ENCODE results near the gene TMEM201. TPM values are rescaled to one million over a fixed set of nuclear protein-coding genes. Genes with fewer than 3 reads are reported as not detected.

Gene TMEM201
- total RNA-seq, 1 experiment from 2014 or later = 49.0 TPM

DNA sequence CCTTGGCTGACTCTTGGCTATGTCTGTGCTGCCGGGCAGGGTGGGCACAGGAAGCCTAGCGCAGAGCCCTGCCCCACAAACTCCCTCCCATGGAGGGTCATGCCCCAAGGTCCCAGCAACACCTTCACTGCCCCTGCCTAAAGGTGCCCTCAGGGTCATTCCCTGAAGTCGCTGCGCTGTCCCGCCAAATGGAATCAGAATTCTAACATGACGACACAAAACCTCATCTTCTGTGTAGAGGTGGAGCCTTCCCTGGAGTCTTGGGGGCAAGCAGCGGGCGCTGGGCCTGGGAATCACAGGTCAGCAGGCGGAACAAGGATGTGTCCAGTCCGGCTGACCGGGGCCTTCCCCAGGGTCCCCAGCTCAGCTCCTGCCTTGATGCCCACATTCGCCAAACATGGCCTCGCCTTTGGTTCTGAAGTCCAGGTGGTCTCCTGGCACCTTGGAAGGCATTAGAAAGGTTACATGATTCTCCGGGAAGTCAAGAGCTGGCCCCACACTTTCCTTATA lies 17.3 kb downstream of the TMEM201 start:
- ChIA-PET CTCF (no interaction called here), POLR2A (ENCODE audit: low non-redundant PET) (no interaction called here)
- peaks cover 58% of the 10 kb centered on the region for H3K36me3 ChIP-seq (ENCODE audit: insufficient read depth, low read length, poor library complexity, severe bottlenecking)
- DNase-seq (ENCODE audit: low spot score) = no peak
- no peaks in the 10 kb centered on the region for H3K27me3 ChIP-seq (replicated peaks; ENCODE audit: insufficient read depth, low read depth, low read length, poor library complexity)
- BruUV-seq (replicated peaks) = no TSS peak
- intact Hi-C loops (cut with micrococcal nuclease; ENCODE audit: unreplicated experiment) = no loop called here
- TF ChIP-seq, protein P1, sequence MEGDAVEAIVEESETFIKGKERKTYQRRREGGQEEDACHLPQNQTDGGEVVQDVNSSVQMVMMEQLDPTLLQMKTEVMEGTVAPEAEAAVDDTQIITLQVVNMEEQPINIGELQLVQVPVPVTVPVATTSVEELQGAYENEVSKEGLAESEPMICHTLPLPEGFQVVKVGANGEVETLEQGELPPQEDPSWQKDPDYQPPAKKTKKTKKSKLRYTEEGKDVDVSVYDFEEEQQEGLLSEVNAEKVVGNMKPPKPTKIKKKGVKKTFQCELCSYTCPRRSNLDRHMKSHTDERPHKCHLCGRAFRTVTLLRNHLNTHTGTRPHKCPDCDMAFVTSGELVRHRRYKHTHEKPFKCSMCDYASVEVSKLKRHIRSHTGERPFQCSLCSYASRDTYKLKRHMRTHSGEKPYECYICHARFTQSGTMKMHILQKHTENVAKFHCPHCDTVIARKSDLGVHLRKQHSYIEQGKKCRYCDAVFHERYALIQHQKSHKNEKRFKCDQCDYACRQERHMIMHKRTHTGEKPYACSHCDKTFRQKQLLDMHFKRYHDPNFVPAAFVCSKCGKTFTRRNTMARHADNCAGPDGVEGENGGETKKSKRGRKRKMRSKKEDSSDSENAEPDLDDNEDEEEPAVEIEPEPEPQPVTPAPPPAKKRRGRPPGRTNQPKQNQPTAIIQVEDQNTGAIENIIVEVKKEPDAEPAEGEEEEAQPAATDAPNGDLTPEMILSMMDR (conservative IDR thresholded peaks at IDR 0.05; ENCODE audit: low read depth, low read length) = no peak
- TF ChIP-seq EZH2 (IDR thresholded peaks at IDR 0.05; ENCODE audit: borderline replicate concordance, low read depth, low read length, poor library complexity, severe bottlenecking) = no peak
- no peaks in the 10 kb centered on the region for H3K4me1 ChIP-seq (ENCODE audit: insufficient read depth, low read length, poor library complexity, severe bottlenecking)
- H3K9me3 ChIP-seq (ENCODE audit: low read depth, low read length, poor library complexity, severe bottlenecking) = no peaks in the 10 kb centered on the region
- no peak overlapping the region for H3K27ac ChIP-seq (ENCODE audit: low read depth, low read length, poor library complexity, severe bottlenecking)
- no peak overlapping the region for H3K4me3 ChIP-seq (ENCODE audit: low read depth, low read length, poor library complexity, severe bottlenecking)

DNA sequence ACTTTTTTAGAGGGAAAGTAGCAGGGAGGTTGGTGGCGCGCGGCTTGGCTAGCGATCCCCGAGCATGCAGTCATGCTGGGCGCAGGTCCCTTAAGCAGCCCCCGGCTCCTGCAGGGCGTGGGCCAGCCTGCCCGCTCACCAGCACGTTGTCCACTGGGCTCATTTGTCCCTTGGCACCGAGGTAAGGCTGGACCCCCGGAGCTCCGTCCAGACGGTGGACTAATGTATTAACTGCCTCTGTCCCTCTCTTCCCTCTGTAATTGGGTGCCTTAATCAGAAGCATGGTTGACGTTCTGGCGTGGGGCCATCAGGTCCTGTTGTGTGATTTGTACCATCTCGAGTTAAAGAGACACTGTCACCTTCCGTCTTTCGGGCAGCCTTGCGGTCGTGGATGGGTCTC lies 17.7 kb downstream of the TMEM201 start:
- ChIA-PET POLR2A (ENCODE audit: low non-redundant PET) (no interaction called here), CTCF (no interaction called here)
- Histone ChIP-seq H3K27ac (ENCODE audit: low read depth, low read length, poor library complexity, severe bottlenecking) (no peak overlapping the region), H3K36me3 (ENCODE audit: insufficient read depth, low read length, poor library complexity, severe bottlenecking) (peaks cover 57% of the 10 kb centered on the region), H3K4me3 (ENCODE audit: low read depth, low read length, poor library complexity, severe bottlenecking) (no peak overlapping the region), H3K9me3 (ENCODE audit: low read depth, low read length, poor library complexity, severe bottlenecking) (no peaks in the 10 kb centered on the region), H3K4me1 (ENCODE audit: insufficient read depth, low read length, poor library complexity, severe bottlenecking) (no peaks in the 10 kb centered on the region), H3K27me3 (replicated peaks; ENCODE audit: insufficient read depth, low read depth, low read length, poor library complexity) (no peaks in the 10 kb centered on the region)
- DNase-seq (ENCODE audit: low spot score) = no peak
- BruUV-seq (replicated peaks) = no TSS peak
- no peak for TF ChIP-seq EZH2 (IDR thresholded peaks at IDR 0.05; ENCODE audit: borderline replicate concordance, low read depth, low read length, poor library complexity, severe bottlenecking)
- TF ChIP-seq, protein P1 (conservative IDR thresholded peaks at IDR 0.05; ENCODE audit: low read depth, low read length) = no peak
- intact Hi-C loops (cut with micrococcal nuclease; ENCODE audit: unreplicated experiment) = no loop called here

DNA sequence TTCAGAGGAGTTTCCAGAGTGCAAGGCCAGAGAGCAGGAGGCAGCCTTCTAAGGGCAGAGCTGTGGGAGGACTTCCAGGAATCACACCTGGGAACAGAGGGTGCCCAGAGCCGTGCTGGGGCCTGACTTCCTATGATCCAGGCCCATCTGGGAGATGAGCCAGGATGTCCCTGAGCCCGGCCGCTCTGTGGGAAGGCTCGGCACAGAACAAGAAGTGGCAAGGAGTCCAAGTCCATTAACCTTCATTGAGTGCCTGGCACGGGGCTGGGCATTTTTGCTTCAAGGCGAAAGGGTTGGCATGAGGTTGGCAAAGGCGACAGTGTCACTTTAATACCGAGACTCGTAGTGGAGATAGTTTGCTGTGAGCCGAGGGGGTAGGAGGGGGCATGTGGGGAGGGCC lies 18.2 kb downstream of the TMEM201 start:
- intact Hi-C loops (cut with micrococcal nuclease; ENCODE audit: unreplicated experiment) = no loop called here
- Histone ChIP-seq H3K9me3 (ENCODE audit: low read depth, low read length, poor library complexity, severe bottlenecking) (no peaks in the 10 kb centered on the region), H3K27ac (ENCODE audit: low read depth, low read length, poor library complexity, severe bottlenecking) (no peak overlapping the region), H3K4me1 (ENCODE audit: insufficient read depth, low read length, poor library complexity, severe bottlenecking) (no peaks in the 10 kb centered on the region), H3K36me3 (ENCODE audit: insufficient read depth, low read length, poor library complexity, severe bottlenecking) (peaks cover 57% of the 10 kb centered on the region), H3K4me3 (ENCODE audit: low read depth, low read length, poor library complexity, severe bottlenecking) (no peak overlapping the region), H3K27me3 (replicated peaks; ENCODE audit: insufficient read depth, low read depth, low read length, poor library complexity) (no peaks in the 10 kb centered on the region)
- ChIA-PET POLR2A (ENCODE audit: low non-redundant PET) (no interaction called here), CTCF (no interaction called here)
- TF ChIP-seq, protein P1 (conservative IDR thresholded peaks at IDR 0.05; ENCODE audit: low read depth, low read length) = no peak
- TF ChIP-seq EZH2 (IDR thresholded peaks at IDR 0.05; ENCODE audit: borderline replicate concordance, low read depth, low read length, poor library complexity, severe bottlenecking) = no peak
- BruUV-seq (replicated peaks) = no TSS peak
- DNase-seq (ENCODE audit: low spot score) = no peak

All from A673 (cell line).